ENCODE results near the gene GPR75. TPM values are rescaled to one million over a fixed set of nuclear protein-coding genes. Genes with fewer than 3 reads are reported as not detected.

GPR75 gene
- total and polyA plus RNA-seq, 2 of the 13 experiments (the other 11 are each of a cell fraction or from before 2014, with no cell fraction given) = 3.3 to 4.1 TPM

DNA sequence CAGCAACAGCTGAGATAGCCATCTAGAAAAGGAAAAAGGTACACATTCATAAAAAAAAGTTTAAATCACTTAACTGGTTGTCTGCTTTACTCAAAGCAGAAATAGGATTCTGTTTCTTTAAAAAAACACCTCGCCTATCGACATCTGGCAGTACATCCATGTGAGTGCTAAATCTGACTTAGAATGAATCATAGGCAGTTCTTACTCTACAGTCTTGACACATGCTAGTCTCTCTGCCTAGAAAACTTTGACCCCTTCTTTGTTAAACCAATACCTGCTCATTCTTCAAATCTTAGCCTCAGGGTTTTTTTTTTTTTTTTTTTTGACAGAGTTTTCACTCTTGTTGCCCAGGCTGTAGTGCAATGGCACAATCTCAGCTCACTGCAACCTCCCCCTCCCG lies 37.1 kb upstream of the GPR75 start:
- DNase-seq (ENCODE audit: low spot score) = peak; percentile 10
- FAIRE-seq = no peak
- Histone ChIP-seq H4K20me1 (ENCODE audit: insufficient read depth, low read length) (no peaks in the 10 kb centered on the region), H3K4me3 (replicated peaks in 1 of 3; ENCODE audit: insufficient read depth in 1 of 3, low read depth in 2 of 3, low read length in 3 of 3) (no peak overlapping the region), H2AFZ (ENCODE audit: low read length) (no peak overlapping the region), H3K9ac (ENCODE audit: insufficient read depth, low read depth, low read length) (no peak overlapping the region), H3K79me2 (ENCODE audit: insufficient read depth, low read length) (no peaks in the 10 kb centered on the region), H3K4me2 (ENCODE audit: low read depth, low read length) (no peak overlapping the region), H3K4me1 (ENCODE audit: insufficient read depth, low read length) (peaks cover 11% of the 10 kb centered on the region), H3K27ac (ENCODE audit: extremely low read length, insufficient read depth, low read length) (no peak overlapping the region), H3K27me3 (ENCODE audit: control insufficient read depth in 1 of 2, insufficient read depth in 2 of 2, low read length in 2 of 2) (no peaks in the 10 kb centered on the region), H3K36me3 (replicated peaks in 1 of 2; ENCODE audit: control insufficient read depth in 1 of 2, insufficient read depth in 2 of 2, low read length in 2 of 2) (peaks cover 28 to 90% of the 10 kb centered on the region in 2 experiments), H3K9me3 (ENCODE audit: low read length) (no peaks in the 10 kb centered on the region)
- intact Hi-C loops (cut with micrococcal nuclease; ENCODE audit: unreplicated experiment) (no loop called here), in situ Hi-C loops (cut with HindIII; ENCODE audit: extremely low pct_ligation_motif_present, low pct_unique_long_range_greater_than_20kb) (no loop called here)
- peak; percentile 61 for ATAC-seq
- no TSS peak for BruUV-seq (replicated peaks)
- no peak for TF ChIP-seq ZNF264 (CRISPR knock-in tag; IDR thresholded peaks at IDR 0.05)
- no peak for TF ChIP-seq NFE2 (CRISPR knock-in tag; IDR thresholded peaks at IDR 0.05)
- no peak for TF ChIP-seq SP5 (CRISPR knock-in tag; IDR thresholded peaks at IDR 0.05; ENCODE audit: borderline replicate concordance, low read depth)
- ChIA-PET POLR2A (no interaction called here), CTCF (ENCODE audit: low intra/inter-chr PET ratio, low total read pairs) (no interaction called here)
- 83% methylated on average over 3 of the region's 3 CpGs for WGBS (ENCODE audit: low lambda C conversion rate)

- peaks cover 38 to 92% of the 10 kb centered on the region in 2 experiments for H3K36me3 ChIP-seq (replicated peaks in 1 of 2; ENCODE audit: control insufficient read depth in 1 of 2, insufficient read depth in 2 of 2, low read length in 2 of 2)
- ATAC-seq = no peak
- intact Hi-C loops (cut with micrococcal nuclease; ENCODE audit: unreplicated experiment) = no loop called here
- H2AFZ ChIP-seq (ENCODE audit: low read length) = no peak overlapping the region
- no peaks in the 10 kb centered on the region for H3K27me3 ChIP-seq (ENCODE audit: control insufficient read depth in 1 of 2, insufficient read depth in 2 of 2, low read length in 2 of 2)
- ChIA-PET POLR2A (no interaction called here), CTCF (ENCODE audit: low intra/inter-chr PET ratio, low total read pairs) (no interaction called here)
- H3K9me3 ChIP-seq (ENCODE audit: low read length) = no peaks in the 10 kb centered on the region
- H3K27ac ChIP-seq (ENCODE audit: extremely low read length, insufficient read depth, low read length) = no peak overlapping the region
- no peaks in the 10 kb centered on the region for H3K4me1 ChIP-seq (ENCODE audit: insufficient read depth, low read length)
- in situ Hi-C loops (cut with HindIII; ENCODE audit: extremely low pct_ligation_motif_present, low pct_unique_long_range_greater_than_20kb) = no loop called here
- no peak overlapping the region for H3K4me2 ChIP-seq (ENCODE audit: low read depth, low read length)
- FAIRE-seq = peak; percentile 28
- H3K79me2 ChIP-seq (ENCODE audit: insufficient read depth, low read length) = no peaks in the 10 kb centered on the region
- BruUV-seq (replicated peaks) = no TSS peak
- TF ChIP-seq MEF2D (CRISPR knock-in tag; IDR thresholded peaks at IDR 0.05) = no peak
- TF ChIP-seq CEBPG (CRISPR knock-in tag; IDR thresholded peaks at IDR 0.05) = peak; percentile 32
- TF ChIP-seq MTA3 (CRISPR knock-in tag; IDR thresholded peaks at IDR 0.05) = no peak
- TF ChIP-seq ZNF207 (IDR thresholded peaks at IDR 0.05; ENCODE audit: borderline replicate concordance) = no peak
- peak; percentile 82 for TF ChIP-seq CEBPB (IDR thresholded peaks at IDR 0.05; ENCODE audit: borderline replicate concordance, low read depth, low read length)
- WGBS (ENCODE audit: low lambda C conversion rate) = 94% methylated on average over 5 of the region's 5 CpGs
- no peak overlapping the region for H3K9ac ChIP-seq (ENCODE audit: insufficient read depth, low read depth, low read length)
- DNase-seq (ENCODE audit: low spot score) = no peak
- no peak overlapping the region for H3K4me3 ChIP-seq (replicated peaks in 1 of 3; ENCODE audit: insufficient read depth in 1 of 3, low read depth in 2 of 3, low read length in 3 of 3)
- no peaks in the 10 kb centered on the region for H4K20me1 ChIP-seq (ENCODE audit: insufficient read depth, low read length)
Measured at GRCh38 chr2:53886406-53887280, 26.9 kb upstream of the GPR75 start.
